HepG2 (cell line): ENCODE data around the gene CIAO2A. TPM values are rescaled to one million over a fixed set of nuclear protein-coding genes. Genes with fewer than 3 reads are reported as not detected.

Experiments used
- KDM5A ChIP-seq: fragments of 200-600 bp; sonication (generic); IDR thresholded peaks from 2 replicates; pipeline ENCODE4 v1.7.0; 2018; ENCODE audit warnings: antibody characterized with exemption, mild to moderate bottlenecking, low read length, borderline replicate concordance
- MTF1 ChIP-seq: sonication (generic); formaldehyde crosslinking; IDR thresholded peaks from 2 replicates; pipeline ENCODE4 v1.5.0; 2020; ENCODE audit warnings: missing genetic modification reagents
- ZFP36L1 ChIP-seq: sonication (generic); formaldehyde crosslinking; IDR thresholded peaks from 2 replicates; pipeline ENCODE4 v1.8.0; 2022; ENCODE audit warnings: mild to moderate bottlenecking, missing genetic modification reagents, moderate library complexity
- ZNF367 ChIP-seq: sonication (generic); formaldehyde crosslinking; IDR thresholded peaks from 2 replicates; pipeline ENCODE4 v1.4.0; 2020; ENCODE audit warnings: missing genetic modification reagents, borderline replicate concordance
- polyA plus RNA-seq, 8 experiments: library from polyadenylated mRNA; depleted of rRNA in 3 of 8; stranded (reverse) in 7 of 8; unstranded in 1 of 8; fragments of >200 nt; fragmentation: Illumina TruSeq in 4 of 8; extraction: Trizol in 4 of 8; gene quantifications; 2 replicates each; pipeline versions ENCODE4 v1.2.1 to v1.2.3, GENCODE V29; 2011 to 2016; ENCODE audit warnings: low read depth in 4 of 8, missing spikeins in 1 of 8, mixed read lengths in 1 of 8; ENCODE audit not compliant: insufficient read depth in 1 of 8
- total RNA-seq, 5 experiments: library from RNA; depleted of rRNA; stranded (reverse); fragments of >200 nt; fragmentation: Illumina TruSeq; extraction: Trizol; gene quantifications; 2 replicates each; pipeline ENCODE4 v1.2.3, GENCODE V29; 2016; ENCODE audit warnings: low read depth in 1 of 5
- TF ChIP-seq, protein P1 (sequence below): IDR thresholded peaks from 2 replicates; pipeline ENCODE4 v1.6.1; 2016; ENCODE audit warnings: mild to moderate bottlenecking
- TF ChIP-seq, protein P2 (sequence below): sonication (generic); formaldehyde crosslinking; IDR thresholded peaks from 2 replicates; pipeline ENCODE4 v1.4.0; 2020; ENCODE audit warnings: missing genetic modification reagents
- TF ChIP-seq, protein P3 (sequence below): sonication (generic); formaldehyde crosslinking; IDR thresholded peaks from 2 replicates; pipeline ENCODE4 v1.5.0; 2020; ENCODE audit warnings: missing genetic modification reagents
- TF ChIP-seq, protein P4 (sequence below), 2 experiments: fragments of 450-650 bp in 1 of 2; sonication (generic) in 1 of 2; formaldehyde crosslinking in 1 of 2; IDR thresholded peaks; 2 replicates each; pipeline versions ENCODE4 v1.6.1 to v1.8.0; 2016 to 2022; ENCODE audit warnings: antibody characterized with exemption in 1 of 2, mild to moderate bottlenecking in 1 of 2, missing genetic modification reagents in 1 of 2

CIAO2A gene
- total and polyA plus RNA-seq, 2 of the 13 experiments (the other 11 are each of a cell fraction or from before 2014, with no cell fraction given) = 83.0 to 100 TPM

DNA sequence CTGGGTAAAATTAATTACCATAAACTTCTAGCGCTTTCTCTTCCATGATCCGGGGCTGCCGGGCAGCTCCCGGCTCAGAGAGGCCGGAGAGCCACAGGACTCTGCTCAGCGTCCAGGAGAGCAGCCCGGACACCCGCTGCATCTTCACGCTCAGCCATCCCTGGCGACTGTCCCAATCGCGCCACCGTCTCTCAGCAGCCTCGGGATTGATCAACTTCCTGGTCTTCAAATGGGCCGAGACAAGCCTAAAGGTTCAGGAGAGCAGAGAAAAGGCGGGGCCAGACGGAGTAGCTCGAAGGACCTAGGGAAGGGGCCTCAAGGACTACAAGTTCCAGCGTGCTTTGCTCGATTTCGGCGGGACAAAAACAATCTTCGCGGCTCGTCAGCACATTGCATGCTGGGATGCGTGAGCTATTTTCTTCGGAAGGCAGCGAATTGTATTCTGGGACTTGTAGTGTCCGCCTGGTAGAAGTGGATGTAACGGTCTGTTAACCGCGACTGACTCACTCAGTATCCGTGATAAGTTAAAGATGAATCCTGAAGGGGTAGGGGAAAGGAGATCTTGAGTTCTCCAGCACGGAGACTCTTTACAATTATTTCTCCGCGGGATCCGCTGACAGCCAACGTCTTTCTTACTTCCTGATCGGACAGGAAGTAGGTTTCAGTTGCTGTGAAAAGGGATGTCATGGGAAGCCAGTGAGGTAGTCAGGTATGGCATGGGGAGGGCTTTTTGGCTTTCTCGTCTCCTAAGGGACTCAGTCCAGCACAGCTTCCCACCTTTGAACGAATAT, at the start of gene CIAO2A (continued):
- TF ChIP-seq, protein P1, sequence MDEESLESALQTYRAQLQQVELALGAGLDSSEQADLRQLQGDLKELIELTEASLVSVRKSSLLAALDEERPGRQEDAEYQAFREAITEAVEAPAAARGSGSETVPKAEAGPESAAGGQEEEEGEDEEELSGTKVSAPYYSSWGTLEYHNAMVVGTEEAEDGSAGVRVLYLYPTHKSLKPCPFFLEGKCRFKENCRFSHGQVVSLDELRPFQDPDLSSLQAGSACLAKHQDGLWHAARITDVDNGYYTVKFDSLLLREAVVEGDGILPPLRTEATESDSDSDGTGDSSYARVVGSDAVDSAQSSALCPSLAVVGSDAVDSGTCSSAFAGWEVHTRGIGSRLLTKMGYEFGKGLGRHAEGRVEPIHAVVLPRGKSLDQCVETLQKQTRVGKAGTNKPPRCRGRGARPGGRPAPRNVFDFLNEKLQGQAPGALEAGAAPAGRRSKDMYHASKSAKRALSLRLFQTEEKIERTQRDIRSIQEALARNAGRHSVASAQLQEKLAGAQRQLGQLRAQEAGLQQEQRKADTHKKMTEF = peak; percentile 49; the same call in 1 of the 2 replicates
- TF ChIP-seq ZFP36L1 (0 out of 2 replicates have a peak, but pooled peaks have one; percentile 68), KDM5A (peak; percentile 76; the same call in 1 of the 2 replicates), ZNF367 (CRISPR knock-in tag) (no peak), MTF1 (no peak; the same call in 1 of the 2 replicates)
- TF ChIP-seq, protein P2, sequence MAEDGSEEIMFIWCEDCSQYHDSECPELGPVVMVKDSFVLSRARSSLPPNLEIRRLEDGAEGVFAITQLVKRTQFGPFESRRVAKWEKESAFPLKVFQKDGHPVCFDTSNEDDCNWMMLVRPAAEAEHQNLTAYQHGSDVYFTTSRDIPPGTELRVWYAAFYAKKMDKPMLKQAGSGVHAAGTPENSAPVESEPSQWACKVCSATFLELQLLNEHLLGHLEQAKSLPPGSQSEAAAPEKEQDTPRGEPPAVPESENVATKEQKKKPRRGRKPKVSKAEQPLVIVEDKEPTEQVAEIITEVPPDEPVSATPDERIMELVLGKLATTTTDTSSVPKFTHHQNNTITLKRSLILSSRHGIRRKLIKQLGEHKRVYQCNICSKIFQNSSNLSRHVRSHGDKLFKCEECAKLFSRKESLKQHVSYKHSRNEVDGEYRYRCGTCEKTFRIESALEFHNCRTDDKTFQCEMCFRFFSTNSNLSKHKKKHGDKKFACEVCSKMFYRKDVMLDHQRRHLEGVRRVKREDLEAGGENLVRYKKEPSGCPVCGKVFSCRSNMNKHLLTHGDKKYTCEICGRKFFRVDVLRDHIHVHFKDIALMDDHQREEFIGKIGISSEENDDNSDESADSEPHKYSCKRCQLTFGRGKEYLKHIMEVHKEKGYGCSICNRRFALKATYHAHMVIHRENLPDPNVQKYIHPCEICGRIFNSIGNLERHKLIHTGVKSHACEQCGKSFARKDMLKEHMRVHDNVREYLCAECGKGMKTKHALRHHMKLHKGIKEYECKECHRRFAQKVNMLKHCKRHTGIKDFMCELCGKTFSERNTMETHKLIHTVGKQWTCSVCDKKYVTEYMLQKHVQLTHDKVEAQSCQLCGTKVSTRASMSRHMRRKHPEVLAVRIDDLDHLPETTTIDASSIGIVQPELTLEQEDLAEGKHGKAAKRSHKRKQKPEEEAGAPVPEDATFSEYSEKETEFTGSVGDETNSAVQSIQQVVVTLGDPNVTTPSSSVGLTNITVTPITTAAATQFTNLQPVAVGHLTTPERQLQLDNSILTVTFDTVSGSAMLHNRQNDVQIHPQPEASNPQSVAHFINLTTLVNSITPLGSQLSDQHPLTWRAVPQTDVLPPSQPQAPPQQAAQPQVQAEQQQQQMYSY (CRISPR knock-in tag) = no peak
- TF ChIP-seq, protein P3, sequence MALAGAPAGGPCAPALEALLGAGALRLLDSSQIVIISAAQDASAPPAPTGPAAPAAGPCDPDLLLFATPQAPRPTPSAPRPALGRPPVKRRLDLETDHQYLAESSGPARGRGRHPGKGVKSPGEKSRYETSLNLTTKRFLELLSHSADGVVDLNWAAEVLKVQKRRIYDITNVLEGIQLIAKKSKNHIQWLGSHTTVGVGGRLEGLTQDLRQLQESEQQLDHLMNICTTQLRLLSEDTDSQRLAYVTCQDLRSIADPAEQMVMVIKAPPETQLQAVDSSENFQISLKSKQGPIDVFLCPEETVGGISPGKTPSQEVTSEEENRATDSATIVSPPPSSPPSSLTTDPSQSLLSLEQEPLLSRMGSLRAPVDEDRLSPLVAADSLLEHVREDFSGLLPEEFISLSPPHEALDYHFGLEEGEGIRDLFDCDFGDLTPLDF (CRISPR knock-in tag) = peak; percentile 99
- TF ChIP-seq, protein P4, sequence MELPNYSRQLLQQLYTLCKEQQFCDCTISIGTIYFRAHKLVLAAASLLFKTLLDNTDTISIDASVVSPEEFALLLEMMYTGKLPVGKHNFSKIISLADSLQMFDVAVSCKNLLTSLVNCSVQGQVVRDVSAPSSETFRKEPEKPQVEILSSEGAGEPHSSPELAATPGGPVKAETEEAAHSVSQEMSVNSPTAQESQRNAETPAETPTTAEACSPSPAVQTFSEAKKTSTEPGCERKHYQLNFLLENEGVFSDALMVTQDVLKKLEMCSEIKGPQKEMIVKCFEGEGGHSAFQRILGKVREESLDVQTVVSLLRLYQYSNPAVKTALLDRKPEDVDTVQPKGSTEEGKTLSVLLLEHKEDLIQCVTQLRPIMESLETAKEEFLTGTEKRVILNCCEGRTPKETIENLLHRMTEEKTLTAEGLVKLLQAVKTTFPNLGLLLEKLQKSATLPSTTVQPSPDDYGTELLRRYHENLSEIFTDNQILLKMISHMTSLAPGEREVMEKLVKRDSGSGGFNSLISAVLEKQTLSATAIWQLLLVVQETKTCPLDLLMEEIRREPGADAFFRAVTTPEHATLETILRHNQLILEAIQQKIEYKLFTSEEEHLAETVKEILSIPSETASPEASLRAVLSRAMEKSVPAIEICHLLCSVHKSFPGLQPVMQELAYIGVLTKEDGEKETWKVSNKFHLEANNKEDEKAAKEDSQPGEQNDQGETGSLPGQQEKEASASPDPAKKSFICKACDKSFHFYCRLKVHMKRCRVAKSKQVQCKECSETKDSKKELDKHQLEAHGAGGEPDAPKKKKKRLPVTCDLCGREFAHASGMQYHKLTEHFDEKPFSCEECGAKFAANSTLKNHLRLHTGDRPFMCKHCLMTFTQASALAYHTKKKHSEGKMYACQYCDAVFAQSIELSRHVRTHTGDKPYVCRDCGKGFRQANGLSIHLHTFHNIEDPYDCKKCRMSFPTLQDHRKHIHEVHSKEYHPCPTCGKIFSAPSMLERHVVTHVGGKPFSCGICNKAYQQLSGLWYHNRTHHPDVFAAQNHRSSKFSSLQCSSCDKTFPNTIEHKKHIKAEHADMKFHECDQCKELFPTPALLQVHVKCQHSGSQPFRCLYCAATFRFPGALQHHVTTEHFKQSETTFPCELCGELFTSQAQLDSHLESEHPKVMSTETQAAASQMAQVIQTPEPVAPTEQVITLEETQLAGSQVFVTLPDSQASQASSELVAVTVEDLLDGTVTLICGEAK (IDR thresholded peaks at IDR 0.05) = peak; percentile 18; the same call in 1 of the 2 replicates
- TF ChIP-seq, protein P4 (CRISPR knock-in tag; IDR thresholded peaks at IDR 0.05) = peak; percentile 98
